HG02973 (cell line): ENCODE data around the gene USP46.

Source experiments
- ATAC-seq: cut with Tn5 transposase; IDR thresholded peaks from one replicate; pipeline ENCODE4 v1.9.1; 2021; ENCODE audit warnings: moderate library complexity; ENCODE audit not compliant: unreplicated experiment

Gene USP46

DNA sequence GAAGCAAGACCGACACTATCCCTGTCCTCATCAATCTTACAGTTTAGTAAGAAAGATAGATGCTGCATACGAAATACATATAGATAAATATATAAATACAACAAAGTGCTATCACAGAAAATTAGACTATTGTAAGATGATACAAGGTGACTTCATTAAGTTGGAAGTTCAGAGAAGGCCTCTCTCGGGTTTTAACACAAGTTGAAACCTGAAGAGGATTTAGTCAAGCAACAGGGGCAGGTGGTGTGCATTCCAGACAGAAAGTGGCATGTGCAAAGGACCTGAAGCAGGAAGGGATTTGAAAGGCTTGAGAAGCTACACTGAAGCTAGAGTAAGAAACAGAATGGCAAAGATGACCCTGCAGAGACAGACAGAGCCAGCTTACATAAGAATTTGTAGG is 36.5 kb downstream of the USP46 start:
- no peak for ATAC-seq

DNA sequence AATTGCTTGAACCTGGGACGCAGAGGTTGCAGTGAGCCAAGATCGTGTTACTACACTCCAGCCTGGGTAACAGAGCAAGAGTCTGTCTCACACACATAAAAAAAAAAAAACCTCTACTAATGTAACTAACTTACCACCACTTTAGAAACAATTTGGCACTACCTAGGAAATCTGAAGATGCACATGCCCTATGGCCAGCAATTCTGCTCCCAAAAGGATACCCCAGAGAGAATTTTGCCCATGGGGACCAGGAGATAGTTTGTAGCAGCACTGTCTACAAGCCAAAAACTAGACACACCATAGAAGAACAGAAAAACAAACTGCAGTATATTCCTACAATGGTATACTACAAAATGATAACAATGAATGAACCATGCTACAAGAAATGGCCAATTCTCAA is 37.5 kb downstream of the USP46 start:
- ATAC-seq, result no peak

- ATAC-seq, result no peak
These were observed 39.5 kb downstream of the USP46 start for GRCh38 chr4:52619591-52619931.

GRCh38 chr4:52618795-52619590 is 40.1 kb downstream of the USP46 start:
- no peak for ATAC-seq

DNA sequence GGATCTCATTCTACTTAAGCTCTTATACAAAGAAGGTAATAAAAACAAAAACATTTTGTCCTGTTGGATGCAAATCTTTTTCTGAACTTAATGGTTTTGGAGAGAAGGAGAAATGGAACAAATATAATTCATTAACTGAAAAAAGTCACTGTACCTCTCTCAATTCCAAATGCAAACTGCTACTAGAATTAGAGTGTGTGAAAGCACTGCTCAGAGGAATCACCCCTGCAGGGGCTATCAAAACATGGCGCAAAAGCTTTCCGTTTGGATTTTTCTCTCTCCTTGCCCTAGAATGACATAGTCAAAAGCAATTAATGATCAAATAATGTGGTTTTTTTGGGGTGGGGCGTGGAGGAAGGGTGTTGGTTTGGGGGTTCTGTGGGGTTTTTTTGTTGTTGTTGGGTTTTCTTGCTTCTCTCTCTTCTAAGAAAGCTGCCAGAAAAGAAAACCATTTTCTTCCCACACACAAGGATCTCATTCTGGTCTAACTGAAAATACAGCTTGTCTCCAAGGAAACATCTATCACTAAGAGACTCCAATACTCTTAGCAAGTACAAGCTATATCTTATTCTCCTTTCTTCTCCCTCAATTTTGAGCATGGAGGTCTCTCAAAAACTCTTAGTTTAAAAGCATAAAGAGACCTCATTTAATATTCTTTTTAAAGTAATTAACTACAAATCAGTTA is 41.6 kb downstream of the USP46 start:
- ATAC-seq, result no peak

DNA sequence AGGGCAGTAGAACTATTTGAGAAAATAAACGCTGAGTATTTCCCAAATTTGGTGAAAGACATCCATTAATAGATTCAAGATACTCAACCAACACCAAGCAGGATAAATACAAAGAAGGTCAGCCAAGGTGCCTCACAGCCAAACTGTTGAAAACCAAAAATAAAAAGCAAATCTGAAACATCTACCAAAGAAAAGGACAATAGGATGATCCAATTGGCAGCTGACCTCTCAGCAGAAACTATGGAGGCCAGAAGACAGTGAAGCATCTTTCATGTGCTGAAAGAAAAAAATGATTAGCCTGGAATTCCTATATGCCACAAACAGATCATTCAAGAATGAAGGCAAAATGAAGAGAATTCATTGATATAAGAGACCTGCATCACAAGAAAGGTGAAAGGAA is 44.9 kb downstream of the USP46 start:
- no peak for ATAC-seq

DNA sequence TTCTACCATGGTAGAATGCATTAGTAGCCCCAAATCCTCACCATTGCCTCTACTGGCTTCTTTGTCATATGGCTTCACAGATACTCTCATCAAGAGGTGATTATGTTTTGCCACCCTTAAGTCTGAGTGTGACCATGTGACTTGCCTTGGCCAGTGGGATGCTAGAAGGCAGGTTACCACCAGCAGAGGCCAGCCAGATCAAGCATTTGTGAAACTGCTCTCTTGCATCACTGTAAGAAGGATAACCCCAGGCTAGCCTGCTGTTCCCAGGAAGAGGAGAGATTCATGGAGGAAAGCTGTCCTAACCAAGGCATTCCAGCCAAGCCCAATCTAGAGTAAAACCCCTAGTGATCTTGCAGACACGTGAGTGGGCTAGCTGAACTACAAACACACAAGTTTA is 46.8 kb downstream of the USP46 start:
- no peak for ATAC-seq

- ATAC-seq, result no peak
These were observed 48.0 kb downstream of the USP46 start for GRCh38 chr4:52611030-52611555.

GRCh38 chr4:52606726-52607125 is 52.4 kb downstream of the USP46 start:
- ATAC-seq, result no peak

GRCh38 chr4:52606040-52606439 is 53.1 kb downstream of the USP46 start:
- no peak for ATAC-seq

GRCh38 chr4:52604215-52604614 is 54.9 kb downstream of the USP46 start:
- ATAC-seq, result no peak

GRCh38 chr4:52600275-52600674 is 58.8 kb downstream of the USP46 start:
- ATAC-seq, result no peak

DNA sequence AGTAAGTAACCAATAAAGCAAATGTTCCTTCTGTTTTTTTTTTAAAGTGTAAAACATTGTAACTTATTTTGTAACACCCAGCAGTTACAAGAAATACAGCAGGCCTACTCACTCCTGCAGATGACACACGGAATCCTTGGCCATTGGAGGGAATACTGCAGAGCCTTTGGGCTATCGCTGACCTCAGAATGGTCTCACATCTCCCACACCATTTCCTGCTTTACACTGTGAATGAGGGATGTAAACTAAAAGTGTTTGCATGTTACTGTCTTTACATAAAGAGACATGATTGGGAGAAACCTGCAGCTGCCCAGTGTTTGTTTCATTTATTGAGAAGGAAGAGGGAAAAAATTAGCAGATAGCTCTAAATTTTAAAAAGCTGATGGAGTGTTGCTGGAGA is 64.1 kb downstream of the USP46 start:
- ATAC-seq, result no peak

GRCh38 chr4:52592287-52592686 is 66.8 kb downstream of the USP46 start:
- no peak for ATAC-seq

DNA sequence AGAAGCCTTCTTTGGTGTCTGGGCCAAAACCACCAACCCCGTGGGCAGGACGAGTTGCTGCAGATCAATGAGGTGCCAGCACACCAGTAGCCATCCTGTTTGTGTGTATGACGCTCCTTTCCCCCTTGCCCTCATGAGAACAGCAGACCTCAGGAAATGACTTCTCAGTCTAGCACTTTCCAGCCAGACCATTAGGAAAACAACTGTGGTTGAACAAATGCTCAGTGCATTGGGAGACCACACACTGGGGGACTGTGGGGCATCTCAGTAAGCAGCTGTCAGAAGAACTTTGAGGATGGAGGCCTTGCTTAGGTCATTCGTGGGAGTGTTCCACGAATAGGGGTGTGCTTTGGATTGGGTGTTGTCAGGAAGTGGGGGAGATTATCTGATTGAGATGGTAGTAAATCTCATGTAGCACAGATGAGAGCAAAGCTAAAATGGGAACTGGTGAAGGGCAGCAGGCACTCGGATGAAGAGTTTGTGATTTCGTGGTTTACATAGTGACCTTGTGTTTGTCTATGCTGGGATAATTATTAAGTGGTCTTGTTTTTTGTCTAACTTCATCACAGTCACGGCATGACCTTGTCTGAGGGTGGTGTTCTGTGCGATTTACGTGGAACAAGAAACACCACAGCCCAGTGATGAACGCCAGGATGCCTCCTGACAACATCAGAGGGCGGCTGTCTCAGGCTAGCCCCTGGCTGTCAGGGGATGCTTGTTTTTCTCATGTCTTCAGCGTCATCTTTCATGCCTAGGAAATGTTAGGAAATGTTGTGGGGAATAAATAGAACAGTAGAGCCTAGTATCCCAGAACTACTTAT is 70.1 kb downstream of the USP46 start:
- no peak for ATAC-seq

DNA sequence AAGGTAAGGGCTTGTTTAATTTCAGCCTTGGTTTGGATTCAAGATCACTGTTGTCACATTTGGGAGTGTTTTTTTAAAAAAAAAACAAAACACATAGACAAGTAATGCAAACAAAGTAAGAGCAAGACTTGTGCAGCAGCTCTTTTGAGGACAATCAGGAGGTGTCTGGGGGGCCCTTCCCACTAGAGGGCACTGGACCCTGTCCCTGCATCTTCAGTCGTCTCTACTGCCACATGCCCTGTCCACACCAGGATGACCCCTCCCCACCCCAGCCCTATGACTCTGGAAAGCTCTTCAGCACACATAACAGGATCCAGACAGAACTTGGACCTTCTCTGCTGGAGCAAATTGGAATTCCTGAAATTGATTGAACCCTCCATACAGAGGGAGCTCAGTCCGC is 71.0 kb downstream of the USP46 start:
- ATAC-seq, result no peak

- ATAC-seq, result no peak
These were observed 73.0 kb downstream of the USP46 start for GRCh38 chr4:52586069-52586468.

GRCh38 chr4:52585379-52585778 is 73.7 kb downstream of the USP46 start:
- no peak for ATAC-seq

DNA sequence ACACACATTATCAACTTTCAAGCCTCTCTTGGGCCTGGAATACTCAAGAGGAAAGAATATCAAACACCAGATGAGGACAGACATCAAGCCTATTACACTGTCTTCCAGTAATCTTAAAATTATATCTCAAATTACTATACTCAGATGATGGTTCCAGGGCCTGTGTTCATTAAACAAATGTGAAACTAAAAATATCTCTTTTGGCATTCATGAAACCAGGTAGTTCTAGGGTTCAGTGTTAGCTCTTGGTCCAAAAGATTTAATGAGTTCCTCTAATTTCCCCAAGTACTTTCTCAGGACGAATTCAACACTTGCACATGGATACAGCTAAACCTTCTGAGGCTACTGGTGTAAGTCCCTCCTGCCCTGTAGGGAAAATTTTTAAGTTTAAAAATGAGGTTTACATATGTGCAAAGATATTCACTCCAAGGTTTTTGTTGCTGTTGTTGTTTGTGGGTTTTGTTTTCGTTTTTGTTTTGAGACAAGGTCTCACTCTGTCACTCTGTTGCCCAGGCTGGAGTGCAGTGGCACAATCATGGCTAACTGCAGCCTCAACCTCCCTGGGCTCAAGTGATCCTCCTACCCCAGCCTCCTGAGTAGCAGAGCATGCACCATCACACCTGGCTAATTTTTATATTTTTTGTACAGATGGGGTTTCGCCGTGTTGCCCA is 79.4 kb downstream of the USP46 start:
- ATAC-seq, result no peak

GRCh38 chr4:52578951-52579350 is 80.2 kb downstream of the USP46 start:
- ATAC-seq, result no peak

- ATAC-seq, result no peak
These were observed 81.5 kb downstream of the USP46 start for GRCh38 chr4:52577624-52577962.
